SK-N-SH (cell line): ENCODE measurements around the gene ARL14EP. TPM values are rescaled to one million over a fixed set of nuclear protein-coding genes. Genes with fewer than 3 reads are reported as not detected.

Experiments used
- CTCF ChIA-PET: fragments of 300-600, 350-600 bp; formaldehyde crosslinking; extraction: SDS; loops from one replicate; lab custom pipeline; 2021; lab: Yijun Ruan, JAX
- POLR2A ChIA-PET: fragments of 350-600 bp; sonication (Branson Sonifier 250); formaldehyde crosslinking; extraction: SDS; loops from one replicate; lab custom pipeline; 2020; ENCODE audit warnings: antibody characterized with exemption, inconsistent platforms; lab: Yijun Ruan, JAX
- DNase-seq: peaks from one replicate; pipeline ENCODE4 v3.0.0; 2012
- H2AFZ ChIP-seq: fragments of 200-600 bp; sonication (generic); 2 replicates; pipeline ENCODE4 v1.8.1; 2016; ENCODE audit warnings: antibody characterized with exemption, mild to moderate bottlenecking, low read depth
- H3F3A ChIP-seq: fragments of 200-600 bp; sonication (generic); replicated peaks from 2 replicates; pipeline ENCODE3; 2016; ENCODE audit warnings: antibody characterized with exemption, mild to moderate bottlenecking; ENCODE audit not compliant: insufficient read depth
- H3K27ac ChIP-seq, 2 experiments: fragments of 200-500 bp in 1 of 2; fragments of 200-600 bp in 1 of 2; sonication (Bioruptor generic) in 1 of 2; sonication (generic), shearing (Covaris generic) in 1 of 2; 2 replicates each; pipeline versions ENCODE4 v1.5.1 to v1.6.1; 2014 to 2016; ENCODE audit warnings: low read depth in 2 of 2, inconsistent platforms in 1 of 2, low read length in 1 of 2, mild to moderate bottlenecking in 1 of 2, mixed read lengths in 1 of 2
- H3K27me3 ChIP-seq: fragments of 200-600 bp; sonication (generic), shearing (Covaris generic); 2 replicates; pipeline ENCODE4 v1.6.1; 2016; ENCODE audit warnings: mixed run types; ENCODE audit not compliant: insufficient read depth
- H3K36me3 ChIP-seq, 2 experiments: fragments of 200-500 bp in 1 of 2; fragments of 200-600 bp in 1 of 2; sonication (Bioruptor generic) in 1 of 2; sonication (generic) in 1 of 2; replicated peaks in 1 of 2; 2 replicates each; pipeline versions ENCODE3 to v1.5.1; 2014 to 2016; ENCODE audit warnings: low read length in 1 of 2, mild to moderate bottlenecking in 1 of 2; ENCODE audit not compliant: insufficient read depth in 2 of 2, control insufficient read depth in 1 of 2
- H3K4me1 ChIP-seq, 2 experiments: fragments of 200-500 bp in 1 of 2; fragments of 200-600 bp in 1 of 2; sonication (Bioruptor generic) in 1 of 2; sonication (generic), shearing (Covaris generic) in 1 of 2; 2 replicates each; pipeline versions ENCODE4 v1.5.1 to v1.6.1; 2014 to 2016; ENCODE audit warnings: low read depth in 1 of 2, low read length in 1 of 2, mixed run types in 1 of 2; ENCODE audit not compliant: insufficient read depth in 2 of 2, control insufficient read depth in 1 of 2
- H3K4me2 ChIP-seq: fragments of 200-600 bp; sonication (generic), shearing (Covaris generic); 2 replicates; pipeline ENCODE4 v1.6.1; 2017; ENCODE audit warnings: mixed run types
- H3K4me3 ChIP-seq, 2 experiments: fragments of 200-500 bp in 1 of 2; fragments of 200-600 bp in 1 of 2; sonication (Bioruptor generic) in 1 of 2; sonication (generic), shearing (Covaris generic) in 1 of 2; 2 replicates each; pipeline versions ENCODE4 v1.5.1 to v1.8.1; 2014 to 2016; ENCODE audit warnings: low read depth in 2 of 2, inconsistent platforms in 1 of 2, low read length in 1 of 2, mild to moderate bottlenecking in 1 of 2, mixed read lengths in 1 of 2, moderate library complexity in 1 of 2
- H3K79me2 ChIP-seq: fragments of 200-600 bp; sonication (generic); 2 replicates; pipeline ENCODE4 v1.8.1; 2017; ENCODE audit warnings: mild to moderate bottlenecking; ENCODE audit not compliant: insufficient read depth
- H3K9ac ChIP-seq: fragments of 200-600 bp; sonication (generic); 2 replicates; pipeline ENCODE4 v1.6.1; 2017; ENCODE audit warnings: mixed run types
- H3K9me2 ChIP-seq: fragments of 200-600 bp; sonication (generic); 2 replicates; pipeline ENCODE4 v1.6.1; 2017; ENCODE audit warnings: mixed run types
- H3K9me3 ChIP-seq: fragments of 200-600 bp; sonication (generic); 2 replicates; pipeline ENCODE4 v1.6.1; 2017; ENCODE audit warnings: mixed run types, mild to moderate bottlenecking, moderate library complexity
- H4K20me1 ChIP-seq: fragments of 200-600 bp; sonication (generic); 2 replicates; pipeline ENCODE4 v1.6.1; 2017; ENCODE audit warnings: mild to moderate bottlenecking, mixed run types; ENCODE audit not compliant: insufficient read depth
- CHD2 ChIP-seq: fragments of 150-350 bp; IDR thresholded peaks from 2 replicates; pipeline ENCODE4 v1.6.1; 2018; ENCODE audit warnings: low read length; ENCODE audit not compliant: partially characterized antibody
- CTCF ChIP-seq: fragments of 200-600 bp; sonication (generic); IDR thresholded peaks from 2 replicates; pipeline ENCODE4 v1.6.1; 2017; ENCODE audit warnings: antibody characterized with exemption, mild to moderate bottlenecking, moderate library complexity
- ELF1 ChIP-seq: IDR thresholded peaks from 2 replicates; pipeline ENCODE4 v1.4.0; 2012
- EZH2phosphoT487 ChIP-seq: fragments of 200-600 bp; sonication (generic); IDR thresholded peaks from 2 replicates; pipeline ENCODE4 v1.6.1; 2017; ENCODE audit warnings: low read depth, mixed run types, mild to moderate bottlenecking, antibody characterized with exemption, moderate library complexity, borderline replicate concordance
- GATA2 ChIP-seq: sonication (generic); formaldehyde crosslinking; IDR thresholded peaks from 2 replicates; pipeline ENCODE4 v1.5.0; 2020; ENCODE audit warnings: mild to moderate bottlenecking, missing genetic modification reagents
- JUND ChIP-seq: IDR thresholded peaks from 2 replicates; pipeline ENCODE4 v1.4.0; 2012
- MEF2A ChIP-seq: IDR thresholded peaks from 2 replicates; pipeline ENCODE4 v1.4.0; 2012; ENCODE audit warnings: low read depth, borderline replicate concordance
- MXI1 ChIP-seq: IDR thresholded peaks from 2 replicates; pipeline ENCODE4 v1.6.1; 2012; ENCODE audit warnings: mild to moderate bottlenecking, low read depth, low read length, improper control_type of control experiment
- NRF1 ChIP-seq: IDR thresholded peaks from 2 replicates; pipeline ENCODE4 v1.6.1; 2012; ENCODE audit warnings: low read depth, mild to moderate bottlenecking, low read length
- SIN3A ChIP-seq: IDR thresholded peaks from 2 replicates; pipeline ENCODE4 v1.6.1; 2012; ENCODE audit warnings: low read depth, mild to moderate bottlenecking, low read length, moderate library complexity, borderline replicate concordance
- SMC3 ChIP-seq: IDR thresholded peaks from 2 replicates; pipeline ENCODE4 v1.6.1; 2012; ENCODE audit warnings: low read depth, low read length, improper control_type of control experiment
- TCF12 ChIP-seq: IDR thresholded peaks from 2 replicates; pipeline ENCODE4 v1.4.0; 2012
- ZBTB33 ChIP-seq: IDR thresholded peaks from 2 replicates; pipeline ENCODE4 v1.4.0; 2012; ENCODE audit warnings: low read depth, borderline replicate concordance
- WGBS: methylation state at CpG from one replicate; pipeline ENCODE4 v1.1.6; 2017; ENCODE audit warnings: low lambda C conversion rate; 5-methylcytosine and 5-hydroxymethylcytosine counted together
- polyA plus RNA-seq, 3 experiments: library from polyadenylated mRNA; depleted of rRNA; stranded (reverse); fragments of >200 nt; gene quantifications; 2 replicates each; pipeline ENCODE4 v1.2.3, GENCODE V29; 2012
- TF ChIP-seq, protein P1 (sequence below): IDR thresholded peaks from 2 replicates; pipeline ENCODE4; 2012
- TF ChIP-seq, protein P2 (sequence below): fragments of 150-350 bp; IDR thresholded peaks from 2 replicates; pipeline ENCODE4 v1.6.1; 2017; ENCODE audit warnings: antibody characterized with exemption, low read length, low read depth, borderline replicate concordance

The ARL14EP gene
- polyA plus RNA-seq, 1 of the 3 experiments (the other 2 are of a cell fraction) = 7.0 TPM

DNA sequence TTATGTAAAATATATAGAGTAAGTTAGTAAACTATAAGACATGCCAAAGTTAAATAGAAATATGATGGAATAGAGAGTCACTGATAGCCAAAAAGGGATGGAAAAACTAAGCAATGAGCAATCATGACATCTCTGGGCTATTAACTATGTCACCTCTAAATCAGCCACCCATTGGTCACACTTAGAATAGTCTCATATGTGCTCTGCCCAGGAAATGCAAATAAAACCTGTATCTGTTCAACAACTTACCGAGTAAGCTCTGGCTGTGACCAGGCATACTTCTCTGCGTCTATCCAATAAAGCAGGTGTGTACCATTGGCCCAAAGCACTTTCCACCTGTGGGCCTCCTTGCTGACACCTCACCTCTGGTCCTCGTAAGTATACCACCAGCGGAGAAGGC, 1.6 kb upstream of the ARL14EP start (continued):
- TF ChIP-seq, protein P1, sequence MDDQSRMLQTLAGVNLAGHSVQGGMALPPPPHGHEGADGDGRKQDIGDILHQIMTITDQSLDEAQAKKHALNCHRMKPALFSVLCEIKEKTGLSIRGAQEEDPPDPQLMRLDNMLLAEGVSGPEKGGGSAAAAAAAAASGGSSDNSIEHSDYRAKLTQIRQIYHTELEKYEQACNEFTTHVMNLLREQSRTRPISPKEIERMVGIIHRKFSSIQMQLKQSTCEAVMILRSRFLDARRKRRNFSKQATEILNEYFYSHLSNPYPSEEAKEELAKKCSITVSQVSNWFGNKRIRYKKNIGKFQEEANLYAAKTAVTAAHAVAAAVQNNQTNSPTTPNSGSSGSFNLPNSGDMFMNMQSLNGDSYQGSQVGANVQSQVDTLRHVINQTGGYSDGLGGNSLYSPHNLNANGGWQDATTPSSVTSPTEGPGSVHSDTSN = no peak
- TF ChIP-seq GATA2 (CRISPR knock-in tag) (no peak), CHD2 (no peak), MXI1 (no peak), ELF1 (no peak), JUND (no peak)

- no peak for DNase-seq
- H3K36me3 ChIP-seq = peaks cover 3 to 13% of the 10 kb centered on the region in 2 experiments
- CTCF ChIA-PET = interaction anchor here (0.5 to 2.0 kb wide), 5 partner anchors 8 to 542 kb away, joined by 4 to 10 read pairs (median 5); no protein-coding TSS in a partner anchor
- no peaks in the 10 kb centered on the region for H3K9me2 ChIP-seq
- peak overlapping the region; percentile 74 to 78; a peak in 3 of 4 replicates for H3K27ac ChIP-seq
- H3K4me1 ChIP-seq = peaks cover 12 to 25% of the 10 kb centered on the region in 2 experiments; a peak in 3 of 4 replicates
- H3K4me2 ChIP-seq = peak overlapping the region; percentile 83
- H3K79me2 ChIP-seq = peaks cover 44% of the 10 kb centered on the region
- TF ChIP-seq NRF1 (no peak), TCF12 (no peak), SIN3A (no peak), GATA2 (CRISPR knock-in tag) (no peak), SMC3 (no peak), MEF2A (no peak), CTCF (no peak), ELF1 (no peak), ZBTB33 (no peak), EZH2phosphoT487 (no peak)
- TF ChIP-seq, protein P2, sequence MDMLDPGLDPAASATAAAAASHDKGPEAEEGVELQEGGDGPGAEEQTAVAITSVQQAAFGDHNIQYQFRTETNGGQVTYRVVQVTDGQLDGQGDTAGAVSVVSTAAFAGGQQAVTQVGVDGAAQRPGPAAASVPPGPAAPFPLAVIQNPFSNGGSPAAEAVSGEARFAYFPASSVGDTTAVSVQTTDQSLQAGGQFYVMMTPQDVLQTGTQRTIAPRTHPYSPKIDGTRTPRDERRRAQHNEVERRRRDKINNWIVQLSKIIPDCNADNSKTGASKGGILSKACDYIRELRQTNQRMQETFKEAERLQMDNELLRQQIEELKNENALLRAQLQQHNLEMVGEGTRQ = no peak
- H2AFZ ChIP-seq = peak overlapping the region; percentile 94
- peaks cover 9% of the 10 kb centered on the region for H3F3A ChIP-seq
- H3K27me3 ChIP-seq = no peaks in the 10 kb centered on the region
- no peaks in the 10 kb centered on the region for H3K9me3 ChIP-seq
- peak overlapping the region; percentile 73 to 89 for H3K4me3 ChIP-seq
- WGBS = 68% methylated on average over 6 of the region's 6 CpGs
- peak overlapping the region; percentile 93; the same call in 1 of the 2 replicates for H3K9ac ChIP-seq
- POLR2A ChIA-PET = interaction anchor here (0.6 to 1.8 kb wide), 8 partner anchors 11 to 592 kb away, joined by 3 to 12 read pairs (median 4); no protein-coding TSS in a partner anchor
- H4K20me1 ChIP-seq = no peaks in the 10 kb centered on the region
Measured at GRCh38 chr11:30322191-30322590, 713 bp upstream of the ARL14EP start.
